IPS-18a (cell line): ENCODE results near the gene CASP5.
"Not testable (repeated sequence)": the region's sequence is repeated elsewhere in the genome, so short reads cannot be mapped to it uniquely, and the experiment has no call there.

ENCODE experiments used
- H3K27ac ChIP-seq: one replicate; pipeline ENCODE4 v1.5.1; 2013; ENCODE audit warnings: low read length
- H3K27me3 ChIP-seq: one replicate; pipeline ENCODE4 v1.6.1; 2013; ENCODE audit warnings: mild to moderate bottlenecking, low read length; ENCODE audit not compliant: control insufficient read depth, insufficient read depth
- H3K36me3 ChIP-seq: one replicate; pipeline ENCODE4 v1.6.1; 2013; ENCODE audit warnings: low read depth, low read length; ENCODE audit not compliant: control insufficient read depth
- H3K4me1 ChIP-seq: one replicate; pipeline ENCODE4 v1.6.1; 2013; ENCODE audit warnings: low read depth, low read length; ENCODE audit not compliant: control insufficient read depth
- H3K4me3 ChIP-seq: one replicate; pipeline ENCODE4 v1.5.1; 2013; ENCODE audit warnings: low read length
- H3K9ac ChIP-seq: one replicate; pipeline ENCODE4 v1.6.1; 2013; ENCODE audit warnings: mild to moderate bottlenecking, low read length, moderate library complexity
- H3K9me3 ChIP-seq: one replicate; pipeline ENCODE4 v1.6.1; 2013; ENCODE audit warnings: low read depth, low read length; ENCODE audit not compliant: control insufficient read depth

The CASP5 gene

DNA sequence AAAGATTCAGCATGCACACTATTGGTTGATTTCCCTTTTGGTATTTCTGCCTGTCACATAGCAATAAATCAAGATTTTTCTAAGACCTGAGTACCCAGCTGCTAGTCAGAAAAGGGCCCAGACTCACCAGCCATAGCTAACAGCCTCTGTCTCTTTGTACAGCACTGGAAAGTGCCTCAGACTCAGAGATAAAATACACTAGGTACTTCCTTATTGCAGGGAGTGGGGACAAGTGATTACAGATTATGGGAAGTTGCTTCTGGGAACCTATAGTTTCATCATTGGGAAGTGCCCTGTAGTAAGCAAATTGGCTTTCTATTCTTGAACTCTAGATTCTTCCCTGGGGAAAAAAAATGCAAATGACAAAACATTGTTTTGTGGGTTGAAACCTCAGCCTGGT is at the start of gene CASP5:
TSS of gene CASP5 (minus strand) at position 166 of the 400 bp plus-strand sequence. CDS start at position 134, 32 bp downstream.
- no peak within 1 kb of the TSS for H3K9ac ChIP-seq
- no peak within 1 kb of the TSS for H3K4me3 ChIP-seq
- H3K36me3 ChIP-seq = no peaks in the 10 kb centered on the region
- H3K27me3 ChIP-seq = no peaks in the 10 kb centered on the region
- H3K27ac ChIP-seq = no peak within 1 kb of the TSS
- H3K9me3 ChIP-seq = no peaks in the 10 kb centered on the region
- no peaks in the 10 kb centered on the region for H3K4me1 ChIP-seq

DNA sequence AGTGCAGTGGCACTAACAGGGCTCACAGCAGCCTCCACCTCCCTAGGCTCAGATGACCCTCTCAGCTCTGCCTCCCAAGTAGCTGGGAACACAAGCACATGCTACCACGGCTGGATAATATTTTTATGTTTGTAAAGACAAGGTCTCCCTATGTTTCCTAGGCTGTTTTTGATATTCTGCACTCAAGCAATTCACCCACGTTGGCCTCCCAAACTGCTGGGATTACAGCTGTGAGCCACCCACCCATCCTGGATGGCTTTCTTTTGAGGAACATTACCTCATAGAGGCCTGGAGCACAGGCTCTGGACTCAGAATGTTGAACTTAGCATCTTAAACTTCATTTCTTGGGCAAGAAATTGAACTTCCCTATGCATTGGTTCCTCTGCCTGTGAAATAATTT is 49.1 kb upstream of the CASP5 start:
- H3K4me3 ChIP-seq, H3K27me3 ChIP-seq, H3K36me3 ChIP-seq, H3K9me3 ChIP-seq, H3K4me1 ChIP-seq, H3K9ac ChIP-seq, H3K27ac ChIP-seq: not testable (repeated sequence)

DNA sequence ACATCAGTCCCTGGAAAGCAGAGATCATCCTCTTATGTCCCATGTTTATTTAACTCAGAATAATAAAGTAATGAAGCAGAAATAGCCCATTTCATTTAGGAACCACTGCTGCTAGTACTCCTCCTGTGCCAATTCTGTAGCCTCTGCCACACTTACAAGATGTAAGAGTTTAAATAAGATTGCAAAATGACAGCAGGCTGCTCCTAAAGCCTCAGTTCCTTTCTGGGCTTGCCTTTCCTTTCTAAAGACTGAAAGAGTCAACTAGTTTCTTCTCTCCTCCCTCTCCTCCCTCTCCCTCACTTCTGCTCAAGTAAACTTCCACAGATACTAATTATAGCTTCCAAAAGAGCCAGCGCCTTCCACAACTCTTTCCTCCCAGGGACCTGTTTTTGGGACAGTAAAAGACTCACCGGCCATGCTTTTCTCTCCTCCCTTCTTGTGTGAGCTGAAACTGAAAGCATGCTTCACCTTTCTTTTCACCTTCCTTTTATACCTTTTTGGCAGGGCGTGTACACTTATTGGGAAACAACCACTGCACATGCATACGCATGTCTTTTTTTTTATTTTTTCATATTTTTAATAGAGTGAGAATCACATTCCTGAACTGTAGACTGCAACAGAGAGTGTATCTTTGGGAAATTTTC is 48.2 kb upstream of the CASP5 start:
- H3K36me3 ChIP-seq = no peaks in the 10 kb centered on the region
- no peak overlapping the region for H3K4me3 ChIP-seq
- H3K9ac ChIP-seq = no peak overlapping the region
- no peaks in the 10 kb centered on the region for H3K4me1 ChIP-seq
- H3K27ac ChIP-seq = no peak overlapping the region
- no peaks in the 10 kb centered on the region for H3K27me3 ChIP-seq
- no peaks in the 10 kb centered on the region for H3K9me3 ChIP-seq

DNA sequence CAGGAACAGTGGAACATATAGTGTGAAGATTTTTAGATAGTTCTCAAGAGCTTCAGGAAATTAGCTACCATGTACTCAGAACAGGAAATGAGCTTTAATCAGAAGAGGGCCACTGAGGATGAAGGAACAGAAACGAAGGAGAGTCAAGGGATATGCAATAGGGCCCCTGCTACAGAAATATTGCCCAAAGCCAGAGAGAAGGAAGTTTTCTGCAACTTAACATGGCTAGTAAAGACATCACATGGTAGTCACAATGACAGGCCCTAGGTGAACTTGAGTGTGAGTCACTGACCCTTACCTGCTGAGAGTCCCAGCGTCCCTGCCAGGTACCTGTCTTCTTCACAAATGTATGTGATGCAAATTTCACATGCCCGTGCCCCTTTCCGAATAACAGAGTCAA is 47.3 kb upstream of the CASP5 start:
- Histone ChIP-seq H3K9ac (no peak overlapping the region), H3K4me3 (no peak overlapping the region), H3K36me3 (no peaks in the 10 kb centered on the region), H3K4me1 (no peaks in the 10 kb centered on the region), H3K9me3 (no peaks in the 10 kb centered on the region), H3K27me3 (no peaks in the 10 kb centered on the region), H3K27ac (no peak overlapping the region)

DNA sequence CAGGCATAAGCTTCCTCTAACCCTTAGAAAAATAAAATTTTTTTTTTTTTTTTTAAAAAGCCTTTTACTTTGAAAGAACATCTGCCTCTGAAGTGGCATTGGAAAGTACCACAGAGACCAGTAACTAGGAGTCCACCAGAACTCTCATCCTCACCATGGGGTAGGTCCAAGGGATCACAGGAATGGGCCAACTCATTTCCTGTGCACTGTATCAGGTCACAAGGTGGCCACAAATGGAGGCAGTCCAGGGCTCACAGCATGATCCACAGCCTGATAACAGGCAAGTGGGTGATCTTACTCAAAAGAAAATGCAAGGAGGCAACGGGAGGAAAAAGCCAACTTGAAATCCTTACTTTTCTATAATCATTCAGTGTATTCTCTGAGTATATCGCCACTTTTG is 46.8 kb upstream of the CASP5 start:
- H3K36me3 ChIP-seq = not testable (repeated sequence)

DNA sequence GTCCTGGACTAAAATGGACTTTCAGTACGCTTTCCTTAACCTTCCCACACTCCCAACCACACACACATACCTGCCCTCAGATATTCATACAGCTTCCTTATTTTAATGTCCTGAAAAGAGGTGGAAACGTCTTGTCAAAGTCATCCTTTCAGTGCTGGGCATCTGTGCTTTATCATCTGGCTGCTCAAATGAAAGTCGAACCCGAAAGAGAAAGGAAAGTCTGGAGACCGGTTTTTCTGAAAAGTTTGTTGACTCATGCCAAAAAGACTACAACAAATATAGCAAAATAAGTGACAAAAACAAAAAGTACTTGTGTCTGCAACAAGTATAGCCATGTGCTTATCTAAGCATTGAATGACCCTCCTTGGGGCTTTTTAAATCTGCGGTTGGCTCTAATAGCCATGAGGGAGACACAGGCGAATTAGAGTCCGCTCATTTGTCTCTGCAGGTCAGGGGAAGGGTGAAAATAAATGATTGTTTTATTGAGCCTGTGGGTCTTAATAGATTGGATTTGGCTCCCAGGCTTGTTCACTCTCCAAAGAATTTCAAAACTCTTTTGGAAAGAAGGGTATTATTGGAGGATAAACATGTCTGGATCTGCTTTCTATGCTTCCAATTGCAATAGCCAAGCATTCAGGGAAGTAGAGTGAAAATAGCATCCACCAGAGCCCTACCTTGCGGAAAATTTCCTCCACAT is 40.4 kb upstream of the CASP5 start:
- not testable (repeated sequence) for H3K27me3 ChIP-seq, H3K4me1 ChIP-seq, H3K4me3 ChIP-seq, H3K9ac ChIP-seq, H3K27ac ChIP-seq, H3K9me3 ChIP-seq, H3K36me3 ChIP-seq

More for the DNA sequence above, 46.8 kb upstream of the CASP5 start:
- not testable (repeated sequence) for H3K4me3 ChIP-seq, H3K27ac ChIP-seq, H3K9ac ChIP-seq, H3K27me3 ChIP-seq, H3K4me1 ChIP-seq, H3K9me3 ChIP-seq

DNA sequence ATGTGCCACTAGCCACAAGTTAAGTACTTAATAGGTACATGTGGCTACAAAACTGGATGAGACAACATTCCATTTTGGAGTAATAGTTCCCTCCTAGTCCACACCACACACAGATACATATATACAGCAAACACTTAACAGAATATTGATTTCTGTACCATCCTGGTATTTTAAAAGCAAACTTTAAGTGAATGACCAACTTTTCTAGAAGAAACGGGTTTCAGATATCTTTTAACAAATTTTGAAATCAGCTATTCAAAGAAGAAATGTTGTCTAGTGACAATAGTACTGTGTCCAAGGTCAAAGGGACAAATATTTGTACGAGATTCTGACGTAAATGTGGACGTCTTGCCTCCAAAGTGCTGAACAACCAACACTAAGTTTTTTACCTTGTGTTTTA is 34.5 kb upstream of the CASP5 start:
- H3K4me1 ChIP-seq = no peaks in the 10 kb centered on the region
- no peak overlapping the region for H3K9ac ChIP-seq
- H3K4me3 ChIP-seq = no peak overlapping the region
- H3K36me3 ChIP-seq = no peaks in the 10 kb centered on the region
- H3K27ac ChIP-seq = no peak overlapping the region
- H3K9me3 ChIP-seq = no peaks in the 10 kb centered on the region
- no peaks in the 10 kb centered on the region for H3K27me3 ChIP-seq

DNA sequence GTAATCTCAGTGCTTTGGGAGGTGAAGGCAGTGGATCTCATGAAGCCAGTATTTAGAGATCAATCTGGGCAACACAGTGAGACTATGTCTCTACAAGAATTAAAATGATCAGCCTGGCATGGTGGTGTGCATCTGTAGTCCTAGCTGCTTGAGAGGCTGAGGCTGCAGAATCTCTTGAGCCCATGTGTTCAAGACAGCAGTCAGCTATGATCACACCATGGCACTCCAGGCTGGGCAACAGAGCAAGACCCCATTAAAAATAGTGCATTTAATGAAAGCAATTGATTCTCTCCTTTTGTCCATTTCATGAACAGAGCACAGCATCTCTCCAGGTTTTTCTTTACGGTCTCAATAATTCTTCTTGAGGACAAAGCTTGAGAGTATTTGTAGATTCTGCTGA is 33.5 kb upstream of the CASP5 start:
- Histone ChIP-seq H3K9ac (no peak overlapping the region), H3K4me3 (no peak overlapping the region), H3K9me3 (no peaks in the 10 kb centered on the region), H3K36me3 (no peaks in the 10 kb centered on the region), H3K4me1 (no peaks in the 10 kb centered on the region), H3K27me3 (no peaks in the 10 kb centered on the region), H3K27ac (no peak overlapping the region)

DNA sequence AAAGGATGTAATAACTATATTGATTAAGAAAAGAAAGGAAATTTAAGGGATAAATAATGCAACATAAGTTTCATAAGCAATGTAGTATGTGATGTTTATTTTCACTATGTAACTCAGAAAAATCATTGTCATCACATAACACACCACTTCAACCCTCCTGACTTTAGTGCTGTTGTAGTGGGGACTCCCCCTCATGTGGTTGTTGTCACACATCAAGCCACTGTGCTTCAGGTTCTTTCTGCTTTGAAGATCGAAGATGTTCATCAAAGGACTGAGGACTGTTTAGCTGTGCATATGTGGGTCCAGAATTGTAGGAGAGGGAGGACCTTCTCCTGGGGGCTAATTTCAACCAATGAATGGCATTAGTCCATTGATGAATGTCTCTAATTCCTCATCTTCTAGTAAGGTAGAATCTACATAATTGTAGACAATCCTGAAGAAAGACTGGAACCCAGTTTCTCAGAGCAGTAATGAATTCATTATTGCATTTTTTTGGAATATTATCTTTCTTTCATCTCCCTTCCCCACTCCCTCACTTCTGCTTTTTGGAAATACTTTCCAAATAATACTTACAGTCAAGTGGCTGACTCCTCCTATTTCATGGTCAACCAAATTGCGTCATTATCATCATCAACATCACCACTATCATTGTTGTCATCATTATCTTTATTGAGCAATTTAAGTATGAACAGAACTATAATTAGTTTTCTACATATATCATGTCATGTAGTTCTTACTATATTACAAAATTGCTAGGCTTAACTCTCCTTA is 31.9 kb upstream of the CASP5 start:
- no peaks in the 10 kb centered on the region for H3K9me3 ChIP-seq

DNA sequence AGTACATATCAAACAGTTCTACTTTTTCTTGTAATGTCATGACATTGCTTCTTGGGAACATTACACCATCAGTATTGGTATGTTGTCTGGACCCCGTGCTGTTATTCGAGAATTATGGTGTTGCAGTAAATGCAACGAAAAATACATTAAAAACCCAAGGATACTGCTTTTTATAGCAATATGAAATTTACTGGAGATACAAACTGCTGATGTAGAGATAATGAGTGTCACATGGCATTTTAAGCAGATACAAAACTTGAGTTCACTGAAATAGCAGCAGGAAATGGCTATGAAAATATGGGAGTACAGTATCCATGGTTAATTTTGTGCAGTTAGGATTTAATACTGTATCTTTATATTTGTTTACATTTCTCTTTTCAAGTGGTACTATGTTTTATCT is 29.5 kb upstream of the CASP5 start:
- Histone ChIP-seq H3K27me3 (no peaks in the 10 kb centered on the region), H3K4me3 (no peak overlapping the region), H3K9ac (no peak overlapping the region), H3K27ac (no peak overlapping the region), H3K36me3 (no peaks in the 10 kb centered on the region), H3K4me1 (no peaks in the 10 kb centered on the region), H3K9me3 (no peaks in the 10 kb centered on the region)

More for the DNA sequence above, 31.9 kb upstream of the CASP5 start:
- no peaks in the 10 kb centered on the region for H3K36me3 ChIP-seq
- no peak overlapping the region for H3K27ac ChIP-seq
- H3K27me3 ChIP-seq = no peaks in the 10 kb centered on the region
- no peak overlapping the region for H3K9ac ChIP-seq
- H3K4me1 ChIP-seq = no peaks in the 10 kb centered on the region
- no peak overlapping the region for H3K4me3 ChIP-seq

DNA sequence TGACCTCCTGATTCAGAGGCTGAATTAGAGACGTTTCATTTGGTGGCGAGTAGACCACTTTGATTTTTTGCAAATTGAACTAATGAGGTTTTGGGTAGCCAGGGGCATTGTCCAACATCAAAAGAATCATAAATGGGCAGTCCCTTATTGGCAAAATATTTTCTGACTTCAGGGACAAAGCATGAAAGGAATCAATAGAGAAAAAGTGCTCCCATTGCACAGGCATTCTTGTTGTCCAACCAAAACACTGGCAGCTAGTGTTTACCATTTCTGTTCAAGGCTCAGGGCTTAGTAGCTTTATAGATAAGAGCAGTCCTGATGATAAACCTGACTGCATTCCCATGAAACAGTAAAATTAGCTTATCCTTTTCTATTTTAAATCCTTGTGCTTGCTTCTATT is 28.6 kb upstream of the CASP5 start:
- no peak overlapping the region for H3K4me3 ChIP-seq
- H3K27ac ChIP-seq = no peak overlapping the region
- no peaks in the 10 kb centered on the region for H3K27me3 ChIP-seq
- no peaks in the 10 kb centered on the region for H3K4me1 ChIP-seq
- no peaks in the 10 kb centered on the region for H3K9me3 ChIP-seq
- H3K36me3 ChIP-seq = no peaks in the 10 kb centered on the region
- H3K9ac ChIP-seq = no peak overlapping the region
